SU-DHL-6 (cell line): ENCODE measurements around the gene TAS2R13.

Experiments used
- H2AFZ ChIP-seq: fragments of 200-600 bp; sonication (generic); 2 replicates; pipeline ENCODE4 v1.6.1; 2014; ENCODE audit warnings: low read depth, mild to moderate bottlenecking, moderate library complexity, mixed read lengths, antibody characterized with exemption, low read length; ENCODE audit not compliant: severe bottlenecking
- H3F3A ChIP-seq: fragments of 200-600 bp; shearing (Covaris generic); 2 replicates; pipeline ENCODE4 v1.6.0; 2016; ENCODE audit warnings: antibody characterized with exemption, mild to moderate bottlenecking; ENCODE audit not compliant: insufficient read depth
- H3K27ac ChIP-seq: fragments of 200-600 bp; sonication (generic); 2 replicates; pipeline ENCODE4 v1.5.1; 2016; ENCODE audit warnings: low read depth, mild to moderate bottlenecking, low read length, moderate library complexity, mixed read lengths
- H3K27me3 ChIP-seq: fragments of 200-600 bp; sonication (generic), shearing (Covaris generic); 2 replicates; pipeline ENCODE4 v1.6.0; 2014; ENCODE audit warnings: mild to moderate bottlenecking, low read length
- H3K36me3 ChIP-seq: fragments of 200-600 bp; sonication (generic); 2 replicates; pipeline ENCODE4 v1.6.1; 2014; ENCODE audit warnings: mild to moderate bottlenecking, low read length, mixed read lengths
- H3K4me2 ChIP-seq: fragments of 300-600, 200-600 bp; shearing (Covaris generic), sonication (generic); 2 replicates; pipeline ENCODE4 v1.6.0; 2014; ENCODE audit warnings: low read length, low read depth, mild to moderate bottlenecking; ENCODE audit not compliant: poor library complexity, severe bottlenecking
- H3K4me3 ChIP-seq: fragments of 200-600 bp; sonication (generic); 2 replicates; pipeline ENCODE4 v1.5.1; 2014; ENCODE audit warnings: antibody characterized with exemption, low read length, mild to moderate bottlenecking, mixed read lengths; ENCODE audit not compliant: insufficient read depth, poor library complexity, severe bottlenecking
- H3K79me2 ChIP-seq: fragments of 200-600 bp; sonication (generic); 2 replicates; pipeline ENCODE4 v1.6.1; 2014; ENCODE audit warnings: mild to moderate bottlenecking, low read length, moderate library complexity; ENCODE audit not compliant: insufficient read depth
- H3K9ac ChIP-seq: fragments of 200-600 bp; sonication (generic); 2 replicates; pipeline ENCODE4 v1.7.0; 2014; ENCODE audit warnings: mild to moderate bottlenecking, low read length
- H3K9me2 ChIP-seq: fragments of 200-600 bp; sonication (generic); replicated peaks from 2 replicates; pipeline ENCODE4 v1.6.1; 2014; ENCODE audit warnings: low read length; ENCODE audit not compliant: insufficient read depth
- H3K9me3 ChIP-seq: fragments of 200-600 bp; sonication (generic); 2 replicates; pipeline ENCODE4 v1.6.1; 2014; ENCODE audit warnings: low read length, mixed read lengths; ENCODE audit not compliant: insufficient read depth
- H4K20me1 ChIP-seq: fragments of 200-600 bp; sonication (generic); 2 replicates; pipeline ENCODE4 v1.6.1; 2014; ENCODE audit warnings: low read depth, mild to moderate bottlenecking, antibody characterized with exemption, low read length, moderate library complexity, mixed read lengths
- EZH2phosphoT487 ChIP-seq: fragments of 200-600 bp; sonication (generic), shearing (Covaris generic); conservative IDR thresholded peaks from 2 replicates; pipeline ENCODE4 v1.6.1; 2018; ENCODE audit warnings: mild to moderate bottlenecking, antibody characterized with exemption, low read length, moderate library complexity, mixed read lengths
- TF ChIP-seq, protein P1 (sequence below): fragments of 200-600 bp; sonication (generic); IDR thresholded peaks from one replicate; pipeline ENCODE4 v1.5.1; 2017; ENCODE audit warnings: antibody characterized with exemption, mild to moderate bottlenecking, low read length, moderate library complexity; ENCODE audit not compliant: insufficient read depth, poor library complexity, severe bottlenecking

Gene TAS2R13

DNA sequence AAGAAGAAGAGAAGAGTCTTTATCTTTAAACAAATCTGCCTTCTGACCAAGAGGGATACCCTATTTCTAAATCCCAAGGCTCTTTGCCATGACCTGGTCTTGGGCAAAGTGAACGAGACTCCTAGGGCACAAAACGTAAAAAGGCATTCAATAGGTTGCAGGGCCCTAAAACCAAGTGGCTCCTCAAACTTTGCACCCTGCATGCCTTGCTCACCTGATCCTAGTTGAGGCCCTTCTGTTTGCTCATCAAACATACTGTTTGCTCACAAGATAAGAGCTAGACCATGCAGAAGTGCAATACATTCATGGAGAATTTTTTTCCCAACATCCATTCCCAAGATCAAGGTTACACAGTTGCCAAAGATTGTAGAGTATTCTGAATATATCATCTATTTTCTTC lies 17.4 kb downstream of the TAS2R13 start:
- Histone ChIP-seq H3K9me2 (no peaks in the 10 kb centered on the region), H3K9me3 (no peaks in the 10 kb centered on the region)
- TF ChIP-seq, protein P1, sequence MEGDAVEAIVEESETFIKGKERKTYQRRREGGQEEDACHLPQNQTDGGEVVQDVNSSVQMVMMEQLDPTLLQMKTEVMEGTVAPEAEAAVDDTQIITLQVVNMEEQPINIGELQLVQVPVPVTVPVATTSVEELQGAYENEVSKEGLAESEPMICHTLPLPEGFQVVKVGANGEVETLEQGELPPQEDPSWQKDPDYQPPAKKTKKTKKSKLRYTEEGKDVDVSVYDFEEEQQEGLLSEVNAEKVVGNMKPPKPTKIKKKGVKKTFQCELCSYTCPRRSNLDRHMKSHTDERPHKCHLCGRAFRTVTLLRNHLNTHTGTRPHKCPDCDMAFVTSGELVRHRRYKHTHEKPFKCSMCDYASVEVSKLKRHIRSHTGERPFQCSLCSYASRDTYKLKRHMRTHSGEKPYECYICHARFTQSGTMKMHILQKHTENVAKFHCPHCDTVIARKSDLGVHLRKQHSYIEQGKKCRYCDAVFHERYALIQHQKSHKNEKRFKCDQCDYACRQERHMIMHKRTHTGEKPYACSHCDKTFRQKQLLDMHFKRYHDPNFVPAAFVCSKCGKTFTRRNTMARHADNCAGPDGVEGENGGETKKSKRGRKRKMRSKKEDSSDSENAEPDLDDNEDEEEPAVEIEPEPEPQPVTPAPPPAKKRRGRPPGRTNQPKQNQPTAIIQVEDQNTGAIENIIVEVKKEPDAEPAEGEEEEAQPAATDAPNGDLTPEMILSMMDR, result no peak

DNA sequence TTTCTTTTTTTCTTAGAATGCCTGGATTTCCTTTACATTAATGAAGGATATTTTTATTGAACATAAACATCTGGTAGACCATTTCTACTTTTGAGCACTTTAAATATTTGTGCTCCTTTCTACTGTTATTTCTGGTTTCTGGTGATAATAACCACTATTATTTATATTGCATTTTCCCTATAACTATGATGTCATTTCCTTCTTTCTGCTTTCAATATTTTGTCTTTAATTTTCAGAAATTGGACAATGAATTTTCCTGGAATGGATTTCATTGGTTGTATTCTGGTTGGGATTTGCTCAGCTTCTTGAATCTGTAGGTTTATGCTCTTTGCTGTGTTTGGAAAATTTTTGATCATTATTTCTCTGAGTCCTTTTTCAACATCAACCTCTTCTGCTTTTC lies 20.1 kb downstream of the TAS2R13 start:
- H3K36me3 ChIP-seq, result no peaks in the 10 kb centered on the region
- H3K9me2 ChIP-seq, result no peaks in the 10 kb centered on the region
- no peak overlapping the region for H3K4me2 ChIP-seq
- no peaks in the 10 kb centered on the region for H3K9me3 ChIP-seq
- no peak overlapping the region for H2AFZ ChIP-seq
- H3F3A ChIP-seq, result no peaks in the 10 kb centered on the region
- H3K4me3 ChIP-seq, result no peak overlapping the region
- H3K27ac ChIP-seq, result no peak overlapping the region
- TF ChIP-seq EZH2phosphoT487, result no peak
- TF ChIP-seq, protein P1, result no peak
- no peak overlapping the region for H3K9ac ChIP-seq
- H3K79me2 ChIP-seq, result no peaks in the 10 kb centered on the region
- no peaks in the 10 kb centered on the region for H4K20me1 ChIP-seq
- H3K27me3 ChIP-seq, result no peaks in the 10 kb centered on the region

More for the DNA sequence above, 17.4 kb downstream of the TAS2R13 start:
- Histone ChIP-seq H2AFZ (no peak overlapping the region), H3K27ac (no peak overlapping the region), H3K4me3 (no peak overlapping the region), H3K27me3 (no peaks in the 10 kb centered on the region), H3K4me2 (no peak overlapping the region), H3F3A (no peaks in the 10 kb centered on the region), H3K9ac (no peak overlapping the region), H4K20me1 (no peaks in the 10 kb centered on the region), H3K36me3 (no peaks in the 10 kb centered on the region), H3K79me2 (no peaks in the 10 kb centered on the region)

DNA sequence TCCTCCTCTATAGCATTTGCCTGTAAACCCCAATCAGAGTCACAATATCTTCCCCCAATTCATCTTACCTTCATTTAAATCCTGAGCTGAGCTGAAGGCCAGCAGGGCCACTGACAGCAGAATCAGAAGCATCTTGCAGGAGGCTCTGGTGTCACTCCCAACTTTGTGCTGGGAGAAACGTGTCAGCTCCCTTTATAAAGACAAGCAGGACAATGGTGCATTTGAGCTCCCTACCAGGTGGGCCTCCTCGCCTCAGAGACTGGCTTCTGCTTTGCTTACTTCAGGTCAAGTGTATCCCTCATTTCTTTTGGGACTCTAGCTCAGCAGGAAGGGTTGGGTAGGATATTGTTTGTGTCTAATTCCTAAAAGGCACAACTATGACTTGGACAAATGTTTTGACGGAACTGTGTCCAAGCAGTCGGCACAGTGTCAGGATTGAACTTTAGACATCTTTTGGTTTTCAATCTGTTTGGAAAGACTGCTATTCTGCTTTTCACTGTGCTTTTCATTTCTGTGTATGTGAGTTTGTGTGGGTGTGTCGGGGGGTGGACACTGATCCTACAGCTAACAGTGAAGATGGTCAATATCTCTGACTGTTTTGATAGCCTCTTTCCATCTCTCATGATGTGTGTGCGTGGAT lies 25.2 kb downstream of the TAS2R13 start, which contains the start of gene PRH1:
TSS of gene PRH1 (minus strand) at position 170 of the 640 bp plus-strand sequence. CDS start at position 132, 38 bp downstream.
- Histone ChIP-seq H3K9me3 (no peaks in the 10 kb centered on the region), H3F3A (no peaks in the 10 kb centered on the region), H3K36me3 (no peaks in the 10 kb centered on the region), H3K9ac (no peak within 1 kb of the TSS), H3K4me2 (no peak within 1 kb of the TSS), H3K27ac (no peak within 1 kb of the TSS), H3K4me3 (no peak within 1 kb of the TSS), H3K27me3 (no peaks in the 10 kb centered on the region), H4K20me1 (no peaks in the 10 kb centered on the region), H2AFZ (no peak within 1 kb of the TSS), H3K79me2 (no peaks in the 10 kb centered on the region), H3K9me2 (no peaks in the 10 kb centered on the region)
- TF ChIP-seq EZH2phosphoT487, result no peak
- TF ChIP-seq, protein P1, result no peak
